Measurements from ENCODE around the gene C8A.

DNA sequence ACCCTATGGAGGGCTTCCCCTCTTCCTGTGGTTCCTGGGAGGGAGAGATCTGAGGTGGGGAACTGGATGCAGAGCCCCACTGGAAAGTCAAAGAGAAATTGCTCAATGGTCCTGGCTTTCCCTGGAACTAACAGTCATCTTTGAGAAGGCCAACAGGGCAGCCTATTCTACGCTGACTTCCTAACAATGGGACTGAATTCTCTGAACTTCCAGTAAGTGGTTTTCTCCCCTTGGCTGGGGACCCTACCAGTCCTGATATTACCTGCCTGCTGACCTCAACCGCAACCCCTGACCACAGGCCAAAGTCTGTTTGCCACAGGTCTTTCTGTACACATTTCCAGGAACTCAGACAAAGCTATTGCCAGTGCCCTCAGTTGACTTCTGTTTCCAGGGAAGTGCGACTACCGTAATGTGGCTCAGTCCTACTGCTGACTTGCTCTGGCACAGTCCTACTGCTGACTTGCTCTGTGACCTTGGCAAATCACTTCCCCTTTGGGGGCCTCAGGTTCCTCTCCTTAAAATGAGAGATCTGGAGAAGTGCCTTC is 55.9 kb downstream of the C8A start:
- TF ChIP-seq EP300 (IDR thresholded peaks at IDR 0.05) = no peak
- no peak for TF ChIP-seq CTCF (IDR thresholded peaks at IDR 0.05)
- no peak for TF ChIP-seq POLR2A (IDR thresholded peaks at IDR 0.05; ENCODE audit: low read depth)
- TF ChIP-seq POLR2AphosphoS5 (IDR thresholded peaks at IDR 0.05) = no peak

All from esophagus muscularis mucosa (tissue), 4 donors.